ENCODE results near the gene SLC2A4.

Gene SLC2A4

DNA sequence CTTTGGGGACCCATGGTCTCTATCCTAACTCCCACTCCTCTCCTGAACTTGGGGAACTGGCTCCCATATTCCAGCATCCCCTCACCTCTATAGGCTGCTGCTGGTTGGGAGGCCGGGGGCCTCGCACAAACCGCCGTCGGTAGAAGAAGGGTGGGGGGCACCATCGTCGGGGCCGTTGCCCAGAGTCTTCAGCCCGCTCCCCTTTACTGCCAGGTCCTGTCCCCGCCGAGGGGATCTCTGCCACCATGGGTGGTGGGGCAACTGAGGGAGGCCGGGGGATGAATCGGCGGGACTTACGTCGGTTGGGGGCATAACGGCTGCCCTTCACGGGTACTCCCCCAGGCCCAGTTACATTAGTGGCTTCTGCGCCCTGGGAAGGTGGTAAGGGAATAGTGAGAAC, 8.6 kb downstream of the SLC2A4 start:
- no peak for DNase-seq (ENCODE audit: low read depth)
- TF ChIP-seq CTCF (conservative IDR thresholded peaks at IDR 0.05; ENCODE audit: control insufficient read depth, insufficient read depth, low read depth, low read length), result no peak
- no peak overlapping the region for H3K4me3 ChIP-seq (ENCODE audit: control insufficient read depth, low read depth, low read length)

DNA sequence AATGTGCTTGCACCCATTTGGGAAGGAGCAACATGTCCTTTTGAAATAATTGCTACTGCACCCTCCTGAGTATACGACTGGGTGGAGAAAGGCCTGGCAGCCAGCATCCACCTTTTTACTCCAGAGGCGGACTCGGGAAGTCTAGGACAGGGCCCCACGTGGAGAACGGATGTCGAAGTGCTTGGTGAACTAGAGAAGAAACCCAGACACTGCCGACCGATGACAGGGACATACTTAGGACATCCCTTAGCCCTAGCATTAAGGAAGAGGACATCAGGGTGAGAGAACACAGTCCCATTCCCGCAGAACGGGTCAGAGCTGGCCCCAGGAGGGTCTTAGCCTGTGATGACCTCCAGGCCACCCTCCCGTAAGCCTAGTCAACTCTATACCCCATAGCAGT, 9.2 kb downstream of the SLC2A4 start:
- H3K4me3 ChIP-seq (ENCODE audit: control insufficient read depth, low read depth, low read length), result no peak overlapping the region
- DNase-seq (ENCODE audit: low read depth), result no peak
- no peak for TF ChIP-seq CTCF (conservative IDR thresholded peaks at IDR 0.05; ENCODE audit: control insufficient read depth, insufficient read depth, low read depth, low read length)

- no peak for DNase-seq (ENCODE audit: low read depth)
- no peak overlapping the region for H3K4me3 ChIP-seq (ENCODE audit: control insufficient read depth, low read depth, low read length)
- no peak for TF ChIP-seq CTCF (conservative IDR thresholded peaks at IDR 0.05; ENCODE audit: control insufficient read depth, insufficient read depth, low read depth, low read length)
Measured at GRCh38 chr17:7292194-7292593, 10.7 kb downstream of the SLC2A4 start.

GRCh38 chr17:7292729-7293128, 11.2 kb downstream of the SLC2A4 start:
- DNase-seq (ENCODE audit: low read depth), result no peak
- no peak for TF ChIP-seq CTCF (conservative IDR thresholded peaks at IDR 0.05; ENCODE audit: control insufficient read depth, insufficient read depth, low read depth, low read length)
- H3K4me3 ChIP-seq (ENCODE audit: control insufficient read depth, low read depth, low read length), result no peak overlapping the region

- DNase-seq (ENCODE audit: low read depth), result no peak
- TF ChIP-seq CTCF (conservative IDR thresholded peaks at IDR 0.05; ENCODE audit: control insufficient read depth, insufficient read depth, low read depth, low read length), result no peak
- H3K4me3 ChIP-seq (ENCODE audit: control insufficient read depth, low read depth, low read length), result no peak overlapping the region
Measured at GRCh38 chr17:7293159-7293558, 11.6 kb downstream of the SLC2A4 start.

DNA sequence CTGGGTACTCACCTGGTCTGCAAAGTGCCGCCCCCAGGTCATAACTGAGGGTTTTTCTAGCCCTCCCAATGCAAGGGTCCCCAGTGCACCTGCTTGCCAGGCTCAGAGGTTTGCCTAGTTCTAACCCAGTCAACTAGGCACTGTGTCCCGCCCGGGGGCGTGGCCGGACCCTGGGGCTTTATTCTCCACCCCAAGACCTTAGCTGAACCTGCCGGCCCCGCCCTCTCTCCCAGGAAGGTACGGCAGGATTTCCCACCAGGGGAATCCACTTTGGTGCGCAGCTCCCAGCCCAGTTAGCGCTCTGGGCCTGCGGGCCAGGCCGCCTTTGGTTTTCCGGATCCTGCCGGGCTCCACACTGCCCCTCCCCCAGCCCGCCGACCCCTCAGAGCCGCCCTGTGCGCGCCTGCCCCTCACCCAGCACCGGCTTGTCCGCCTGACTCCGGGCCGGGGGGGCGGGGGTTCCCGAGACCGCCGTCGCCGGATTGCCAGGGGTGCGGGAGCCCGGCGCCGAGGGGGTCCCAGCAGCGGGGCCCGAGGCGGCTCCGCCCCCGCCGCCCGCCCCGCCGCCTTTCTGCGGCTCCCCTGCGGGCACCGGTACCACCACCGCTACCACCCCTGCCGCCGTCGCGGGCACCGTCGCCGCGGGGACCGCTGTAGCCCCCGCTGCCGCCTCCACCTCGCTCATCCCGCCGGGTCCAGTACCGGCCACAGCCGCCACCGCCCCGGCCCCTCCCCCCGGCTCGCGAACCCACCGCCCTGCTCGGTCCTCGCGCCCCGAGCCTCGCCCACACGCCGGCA, 12.5 kb downstream of the SLC2A4 start:
- no peak for DNase-seq (ENCODE audit: low read depth)
- H3K4me3 ChIP-seq (ENCODE audit: control insufficient read depth, low read depth, low read length), result no peak overlapping the region
- no peak for TF ChIP-seq CTCF (conservative IDR thresholded peaks at IDR 0.05; ENCODE audit: control insufficient read depth, insufficient read depth, low read depth, low read length)

Data from fibroblast of mammary gland (primary cell).